Activated CD8-positive, alpha-beta memory T cell treated with anti-CD3 and anti-CD28 coated beads, Interleukin-2, amount 50 U/mL, for 4 hours (primary cell): Measurements from ENCODE around the gene NDUFV1.
"Not testable (repeated sequence)": the region's sequence is repeated elsewhere in the genome, so short reads cannot be mapped to it uniquely, and the experiment has no call there.

Source experiments
- DNase-seq: peaks from one replicate; pipeline ENCODE4 v3.0.0-alpha.2; 2020

NDUFV1 gene

DNA sequence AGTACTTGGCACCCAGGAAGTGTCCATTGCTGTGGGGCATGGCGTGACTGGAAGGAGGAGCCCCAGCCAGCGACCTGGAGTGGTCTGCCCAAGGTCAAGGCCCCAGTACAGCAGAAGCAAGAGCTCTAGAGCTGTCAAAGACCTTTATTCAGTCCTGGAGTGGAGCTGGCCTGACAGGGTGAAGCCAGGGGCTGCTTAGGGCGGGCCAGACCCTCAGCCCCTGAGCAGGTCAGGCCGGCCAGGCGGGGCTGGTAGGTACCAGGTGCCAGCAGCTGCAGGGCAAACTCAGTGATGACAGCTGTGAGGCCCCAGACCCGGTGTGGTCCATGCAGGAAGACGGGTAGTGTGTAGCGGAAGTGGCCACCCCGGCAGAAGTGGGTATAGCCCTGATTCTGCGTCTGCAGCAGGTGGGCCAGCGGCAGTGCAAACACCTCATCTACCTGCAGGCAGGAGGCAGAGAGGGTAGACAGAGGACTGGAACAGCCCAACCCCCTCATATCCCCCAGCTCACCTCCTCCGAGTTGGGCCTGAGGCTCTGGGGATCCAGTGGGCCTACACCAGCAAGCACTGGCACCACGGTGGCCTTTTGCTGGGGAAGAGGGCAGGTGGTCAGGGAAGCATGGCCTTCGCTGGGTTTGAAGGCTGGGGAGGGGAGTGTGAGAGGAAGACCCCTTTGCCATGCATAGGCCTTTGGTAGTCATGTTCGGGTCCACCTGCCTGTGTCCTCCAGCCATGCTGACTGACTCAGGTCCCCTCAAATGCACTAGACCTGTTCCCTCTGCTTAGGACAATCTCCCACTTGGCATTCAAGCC, 21.3 kb downstream of the NDUFV1 start:
- no peak for DNase-seq

GRCh38 chr11:67628710-67629385, 22.1 kb downstream of the NDUFV1 start:
- DNase-seq, result no peak

DNA sequence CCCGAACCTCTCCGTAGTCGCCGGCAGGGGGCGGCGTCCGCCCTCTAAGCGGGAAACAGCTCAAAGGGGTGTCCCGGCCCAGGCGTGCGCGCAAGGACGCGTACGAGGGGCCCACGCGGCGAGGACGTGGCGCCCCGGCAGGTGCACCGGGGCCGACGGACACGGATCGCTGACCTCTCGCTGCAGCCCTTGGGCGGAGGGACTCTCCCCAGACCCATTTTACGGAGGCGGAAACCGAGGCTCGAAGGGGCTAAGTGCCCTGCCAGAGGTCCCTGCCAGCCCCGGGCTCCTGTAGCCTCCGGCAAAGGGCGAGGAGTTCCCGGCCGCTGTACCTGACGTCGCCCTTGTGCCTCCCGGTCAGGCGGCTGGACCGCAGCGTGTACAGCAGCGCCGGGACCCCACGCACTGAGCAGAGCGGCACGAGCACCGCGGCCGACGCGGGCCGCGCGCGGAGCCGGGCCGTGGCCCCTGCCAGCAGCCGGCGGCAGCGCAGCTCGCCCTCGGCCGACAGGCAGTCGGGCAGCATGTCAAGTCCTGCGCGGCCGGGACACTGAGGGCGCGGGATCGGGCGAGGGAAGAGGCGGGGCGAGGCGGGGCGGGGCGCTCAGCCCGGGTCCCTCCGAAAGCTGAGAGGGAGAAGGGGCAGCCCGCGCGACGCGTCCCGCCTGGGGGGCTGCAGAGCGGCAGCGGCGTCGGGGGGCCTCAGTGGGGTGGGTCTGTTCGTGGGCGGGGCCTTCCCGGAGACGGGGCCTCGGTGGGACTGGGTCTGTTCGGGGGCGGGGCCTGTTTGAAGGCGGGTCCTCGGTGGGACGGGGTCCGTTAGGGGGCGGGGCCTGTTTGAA, 22.9 kb downstream of the NDUFV1 start, which contains the start of gene NUDT8:
NUDT8 (minus strand) TSS at position 552 of the 842 bp plus-strand sequence; CDS start at position 526, 26 bp downstream.
- peak; percentile 89 for DNase-seq

GRCh38 chr11:67630228-67630942, 23.6 kb downstream of the NDUFV1 start:
- peak; percentile 92 for DNase-seq

DNA sequence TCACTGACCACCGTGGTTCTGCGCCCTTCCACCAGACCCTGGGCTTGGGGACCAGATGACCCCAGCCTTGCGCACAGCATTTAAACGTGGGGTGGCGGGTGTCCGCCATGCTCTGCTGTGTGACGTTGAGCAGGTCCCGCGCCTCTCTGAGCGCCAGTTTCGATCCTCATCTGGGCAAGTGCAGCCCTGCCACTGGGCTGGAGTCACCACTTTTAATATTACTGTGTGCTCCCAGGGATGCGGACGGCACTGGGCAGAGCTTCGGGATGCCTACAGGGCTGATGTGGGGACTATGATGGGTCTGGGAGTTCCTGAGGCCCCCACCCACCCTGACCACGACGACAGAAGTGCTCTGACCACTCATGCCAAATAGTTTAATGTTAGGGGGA, 24.2 kb downstream of the NDUFV1 start:
- DNase-seq, result no peak

DNA sequence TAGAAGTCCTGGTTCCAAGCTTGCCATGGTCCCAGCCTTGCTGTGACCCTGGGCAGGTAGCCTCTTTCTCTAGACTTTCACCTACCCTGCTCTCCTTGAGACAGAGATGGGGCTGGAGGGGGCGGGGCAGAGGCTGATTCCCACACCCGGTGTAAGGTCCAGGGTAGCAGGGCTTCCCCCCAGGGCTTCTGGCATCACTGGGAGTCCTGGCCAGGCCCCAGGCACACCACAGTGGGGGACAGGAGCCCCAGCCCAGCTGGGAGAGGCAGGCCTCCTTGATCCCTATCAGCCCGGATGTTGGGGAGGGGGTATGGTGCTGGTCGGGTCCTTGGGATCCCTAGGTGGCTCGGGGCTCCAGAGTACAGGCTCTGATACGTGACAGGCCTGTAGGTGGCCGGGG, 24.7 kb downstream of the NDUFV1 start:
- DNase-seq, result no peak

DNA sequence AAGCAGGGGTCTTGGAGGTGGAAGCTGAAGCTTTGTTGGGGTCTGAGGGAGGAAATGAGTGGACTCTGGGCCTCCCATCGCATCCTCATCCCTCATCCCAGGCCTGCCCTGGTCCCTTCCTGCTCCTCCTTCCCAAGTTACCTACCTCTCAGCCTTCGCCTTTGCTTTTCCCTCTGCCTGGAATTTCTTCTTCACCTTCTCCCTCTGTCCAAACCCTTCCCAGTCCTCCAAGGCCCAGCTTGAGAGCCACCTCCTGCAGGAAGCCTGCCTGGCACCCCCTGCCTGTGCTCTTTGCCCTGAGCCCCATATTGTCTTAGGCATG, 25.1 kb downstream of the NDUFV1 start:
- no peak for DNase-seq

- no peak for DNase-seq
Measured at GRCh38 chr11:67632175-67632981, 25.6 kb downstream of the NDUFV1 start.

- no peak for DNase-seq
Measured at GRCh38 chr11:67632982-67633755, 26.4 kb downstream of the NDUFV1 start.

GRCh38 chr11:67633758-67634365, 27.1 kb downstream of the NDUFV1 start:
- DNase-seq, result no peak

GRCh38 chr11:67634366-67635230, 27.9 kb downstream of the NDUFV1 start:
- DNase-seq, result no peak

GRCh38 chr11:67635231-67635521, 28.4 kb downstream of the NDUFV1 start:
- DNase-seq, result no peak

DNA sequence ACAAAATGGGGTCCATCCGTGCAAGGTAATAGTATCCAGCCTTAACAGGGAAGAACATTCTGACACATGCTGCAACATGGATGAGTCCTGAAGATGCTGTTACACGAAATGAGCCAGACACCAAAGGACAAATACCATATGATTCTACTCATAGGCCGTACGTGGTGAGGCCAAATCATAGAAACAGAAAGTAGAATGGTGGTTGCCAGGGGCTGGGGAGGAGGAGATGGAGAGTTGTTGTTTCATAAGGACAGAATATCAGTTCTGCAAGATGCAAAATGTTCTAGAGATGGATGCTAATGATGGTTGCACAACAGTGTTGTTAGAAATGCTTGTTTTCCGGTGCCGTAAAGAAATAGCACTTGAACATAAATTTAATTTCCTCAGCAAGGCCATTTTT, 30.2 kb downstream of the NDUFV1 start:
- DNase-seq, result no peak

- DNase-seq, result not testable (repeated sequence)
Measured at GRCh38 chr11:67637441-67637840, 30.7 kb downstream of the NDUFV1 start.

- DNase-seq, result no peak
Measured at GRCh38 chr11:67638535-67639437, 32.0 kb downstream of the NDUFV1 start.

DNA sequence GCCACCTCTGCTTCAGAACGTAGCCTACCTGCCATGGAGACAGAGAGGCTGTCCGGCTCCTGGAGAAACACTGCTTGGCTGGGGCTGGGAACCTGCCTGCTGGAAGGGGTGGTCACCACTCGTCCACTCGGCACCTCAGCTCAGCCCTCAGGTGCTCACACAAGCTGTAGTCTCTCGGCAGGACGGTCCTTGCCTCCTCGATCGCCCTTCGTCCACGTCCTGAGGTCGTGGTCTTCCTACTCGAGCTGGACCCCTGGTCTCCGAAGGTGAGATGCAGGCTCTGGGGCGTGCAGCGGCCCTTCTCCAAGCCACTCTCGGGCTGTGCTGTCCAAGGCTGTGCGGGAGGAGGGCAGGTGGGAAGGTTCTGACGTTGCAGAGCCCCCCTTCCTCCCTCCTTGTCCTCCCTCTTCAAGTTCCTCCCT, 32.7 kb downstream of the NDUFV1 start, which contains the start of gene TBX10:
TBX10 (minus strand) TSS at position 326 of the 422 bp plus-strand sequence; CDS start at position 35, 291 bp downstream.
- no peak for DNase-seq

DNA sequence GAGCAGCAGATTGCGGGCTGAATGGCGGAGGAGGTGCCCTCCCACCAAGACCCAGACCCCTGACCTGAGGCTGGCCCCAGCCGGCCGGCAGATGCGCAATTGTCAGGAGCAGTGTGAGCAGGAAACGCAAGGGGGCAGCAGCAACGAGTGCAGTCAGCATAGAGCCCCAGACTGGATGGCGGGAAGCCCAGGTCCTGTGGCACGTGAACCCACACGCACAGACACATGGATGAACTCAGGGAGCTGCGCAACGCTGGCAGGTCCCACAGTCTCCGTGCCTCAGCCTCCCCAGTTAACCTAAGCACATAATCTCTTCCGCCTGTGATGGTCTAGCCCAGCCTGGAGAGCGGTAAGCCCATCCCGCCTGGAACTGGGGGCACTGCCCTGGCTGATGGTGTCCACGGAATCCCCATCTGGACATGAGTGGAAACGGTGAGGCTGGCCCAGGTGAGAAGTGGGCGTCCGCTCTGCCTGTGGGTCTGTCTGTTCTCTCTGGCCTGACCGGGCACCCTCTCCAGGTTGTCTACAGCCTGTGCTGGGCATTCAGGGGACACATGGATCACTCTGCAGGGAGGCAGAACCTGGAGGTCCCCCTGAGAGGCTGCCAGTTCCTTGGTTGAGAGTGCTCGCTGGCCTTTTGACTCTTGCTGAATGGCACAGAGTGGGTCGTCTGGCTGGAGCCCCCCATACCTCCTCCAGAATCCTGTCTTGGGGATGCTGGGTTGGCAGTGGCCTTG, 33.5 kb downstream of the NDUFV1 start:
- DNase-seq, result peak; percentile 55
